Nephron progenitor cell (in vitro differentiated cells): Measurements from ENCODE around the gene RFX2.
"Not testable (repeated sequence)": the region's sequence is repeated elsewhere in the genome, so short reads cannot be mapped to it uniquely, and the experiment has no call there.

Experiments
- DNase-seq: peaks from one replicate; pipeline ENCODE4 v3.0.0; 2021
- H3K27ac Mint-ChIP-seq: 2 replicates; pipeline ENCODE4 v1.8.0; 2021; ENCODE audit warnings: mild to moderate bottlenecking, moderate library complexity, mixed read lengths
- H3K27me3 Mint-ChIP-seq: 2 replicates; pipeline ENCODE4 v1.8.0; 2021; ENCODE audit warnings: mild to moderate bottlenecking, low read depth, mixed read lengths; ENCODE audit not compliant: poor library complexity
- H3K36me3 Mint-ChIP-seq: 2 replicates; pipeline ENCODE4 v1.8.0; 2021; ENCODE audit warnings: low read depth, mixed read lengths
- H3K4me1 Mint-ChIP-seq: 2 replicates; pipeline ENCODE4 v1.8.0; 2021; ENCODE audit warnings: mixed read lengths
- H3K4me3 Mint-ChIP-seq: 2 replicates; pipeline ENCODE4 v1.8.0; 2021; ENCODE audit warnings: mild to moderate bottlenecking, moderate library complexity, mixed read lengths
- H3K9me3 Mint-ChIP-seq: 2 replicates; pipeline ENCODE4 v1.8.0; 2021; ENCODE audit warnings: mild to moderate bottlenecking, moderate library complexity, mixed read lengths
- CTCF ChIP-seq: fragments of 200-600 bp; sonication (generic); IDR thresholded peaks from 2 replicates; pipeline ENCODE4 v1.5.0; 2021; ENCODE audit warnings: antibody characterized with exemption

The RFX2 gene

GRCh38 chr19:5961969-5962945 is 148.0 kb downstream of the RFX2 start:
- Mint-ChIP-seq H3K36me3 (no peaks in the 10 kb centered on the region), H3K9me3 (no peaks in the 10 kb centered on the region), H3K27me3 (no peaks in the 10 kb centered on the region), H3K4me1 (peaks cover 84% of the 10 kb centered on the region), H3K27ac (peak overlapping the region; percentile 91), H3K4me3 (no peak overlapping the region)
- DNase-seq = no peak
- no peak for TF ChIP-seq CTCF

GRCh38 chr19:5961641-5961968 is 148.7 kb downstream of the RFX2 start:
- H3K9me3 Mint-ChIP-seq, H3K4me3 Mint-ChIP-seq, H3K36me3 Mint-ChIP-seq, H3K27me3 Mint-ChIP-seq, DNase-seq: not testable (repeated sequence)
- peak overlapping the region; percentile 91 for H3K27ac Mint-ChIP-seq
- H3K4me1 Mint-ChIP-seq = peaks cover 84% of the 10 kb centered on the region

- no peaks in the 10 kb centered on the region for H3K36me3 Mint-ChIP-seq
- no peak for DNase-seq
- H3K4me3 Mint-ChIP-seq = no peak overlapping the region
- peaks cover 86% of the 10 kb centered on the region for H3K4me1 Mint-ChIP-seq
- no peak for TF ChIP-seq CTCF
- H3K27me3 Mint-ChIP-seq = no peaks in the 10 kb centered on the region
- no peaks in the 10 kb centered on the region for H3K9me3 Mint-ChIP-seq
- peak overlapping the region; percentile 94 for H3K27ac Mint-ChIP-seq
Measured at GRCh38 chr19:5960005-5961001, 150.0 kb downstream of the RFX2 start.

GRCh38 chr19:5959260-5960004 is 150.9 kb downstream of the RFX2 start:
- no peak for DNase-seq
- Mint-ChIP-seq H3K4me1 (peaks cover 89% of the 10 kb centered on the region), H3K4me3 (no peak overlapping the region), H3K27me3 (no peaks in the 10 kb centered on the region), H3K9me3 (no peaks in the 10 kb centered on the region), H3K27ac (no peak overlapping the region), H3K36me3 (no peaks in the 10 kb centered on the region)
- no peak for TF ChIP-seq CTCF

GRCh38 chr19:5958851-5959122 is 151.5 kb downstream of the RFX2 start:
- no peak for DNase-seq
- no peak overlapping the region for H3K27ac Mint-ChIP-seq
- H3K4me3 Mint-ChIP-seq = no peak overlapping the region
- no peaks in the 10 kb centered on the region for H3K36me3 Mint-ChIP-seq
- no peak for TF ChIP-seq CTCF
- H3K27me3 Mint-ChIP-seq = no peaks in the 10 kb centered on the region
- H3K4me1 Mint-ChIP-seq = peaks cover 90% of the 10 kb centered on the region
- H3K9me3 Mint-ChIP-seq = no peaks in the 10 kb centered on the region
